GM12878 (cell line): ENCODE data around the gene CAPN14.

Experiments used
- ATF3 ChIP-seq: IDR thresholded peaks from 2 replicates; pipeline ENCODE4 v1.6.1; 2011; ENCODE audit warnings: low read depth, mild to moderate bottlenecking, low read length, moderate library complexity, borderline replicate concordance; ENCODE audit errors: extremely low read depth
- CTCF ChIP-seq, 3 experiments: IDR thresholded peaks in 2 of 3; conservative IDR thresholded peaks in 1 of 3; 2 replicates each; pipeline ENCODE4 v1.5.1; 2011; ENCODE audit warnings: low read depth in 3 of 3, low read length in 3 of 3, mild to moderate bottlenecking in 3 of 3, control low read depth in 2 of 3, moderate library complexity in 2 of 3, inconsistent platforms in 1 of 3, mixed read lengths in 1 of 3; ENCODE audit not compliant: control insufficient read depth in 2 of 3, insufficient read depth in 1 of 3; ENCODE audit errors: extremely low read depth in 1 of 3
- EP300 ChIP-seq, 2 experiments: fragments of 150-350 bp in 1 of 2; IDR thresholded peaks; 2 replicates each; pipeline ENCODE4 v1.6.1; 2011 to 2012; ENCODE audit warnings: low read depth in 2 of 2, low read length in 2 of 2, borderline replicate concordance in 1 of 2, improper control_type of control experiment in 1 of 2, inconsistent platforms in 1 of 2; ENCODE audit not compliant: control insufficient read depth in 1 of 2
- POLR2A ChIP-seq: IDR thresholded peaks from 2 replicates; pipeline ENCODE4 v1.6.1; 2011; ENCODE audit warnings: low read depth, mild to moderate bottlenecking, low read length
- POLR2AphosphoS5 ChIP-seq: IDR thresholded peaks from 2 replicates; pipeline ENCODE4 v1.6.1; 2011; ENCODE audit warnings: mild to moderate bottlenecking, low read length, inconsistent platforms
- RBBP5 ChIP-seq: fragments of 200-600 bp; sonication (generic); conservative IDR thresholded peaks from 2 replicates; pipeline ENCODE4 v1.6.1; 2016
- RFX5 ChIP-seq: IDR thresholded peaks from 2 replicates; pipeline ENCODE4 v1.6.1; 2011; ENCODE audit warnings: low read depth, low read length, improper control_type of control experiment
- SREBF2 ChIP-seq: IDR thresholded peaks from 2 replicates; pipeline ENCODE4 v1.6.1; 2012; ENCODE audit warnings: mild to moderate bottlenecking, low read length
- TAF1 ChIP-seq: IDR thresholded peaks from 2 replicates; pipeline ENCODE4 v1.6.1; 2011; ENCODE audit warnings: mild to moderate bottlenecking, low read depth, low read length, borderline replicate concordance
- TARDBP ChIP-seq: IDR thresholded peaks from 2 replicates; pipeline ENCODE4 v1.6.1; 2016; ENCODE audit warnings: borderline replicate concordance
- ZNF207 ChIP-seq: fragments of 450-650 bp; IDR thresholded peaks from 2 replicates; pipeline ENCODE4 v1.6.1; 2014; ENCODE audit warnings: antibody characterized with exemption, mild to moderate bottlenecking, borderline replicate concordance
- TF ChIP-seq, protein P1 (sequence below): fragments of 450-650 bp; IDR thresholded peaks from 2 replicates; pipeline ENCODE4 v1.6.1; 2016; ENCODE audit warnings: mild to moderate bottlenecking
- TF ChIP-seq, protein P2 (sequence below): fragments of 450-650 bp; formaldehyde crosslinking; IDR thresholded peaks from 2 replicates; pipeline ENCODE4 v1.4.0; 2022; ENCODE audit warnings: mild to moderate bottlenecking, moderate library complexity
- TF ChIP-seq, protein P3 (sequence below): fragments of 450-650 bp; conservative IDR thresholded peaks from 2 replicates; pipeline ENCODE4 v1.6.1; 2017; ENCODE audit warnings: mild to moderate bottlenecking, moderate library complexity

DNA sequence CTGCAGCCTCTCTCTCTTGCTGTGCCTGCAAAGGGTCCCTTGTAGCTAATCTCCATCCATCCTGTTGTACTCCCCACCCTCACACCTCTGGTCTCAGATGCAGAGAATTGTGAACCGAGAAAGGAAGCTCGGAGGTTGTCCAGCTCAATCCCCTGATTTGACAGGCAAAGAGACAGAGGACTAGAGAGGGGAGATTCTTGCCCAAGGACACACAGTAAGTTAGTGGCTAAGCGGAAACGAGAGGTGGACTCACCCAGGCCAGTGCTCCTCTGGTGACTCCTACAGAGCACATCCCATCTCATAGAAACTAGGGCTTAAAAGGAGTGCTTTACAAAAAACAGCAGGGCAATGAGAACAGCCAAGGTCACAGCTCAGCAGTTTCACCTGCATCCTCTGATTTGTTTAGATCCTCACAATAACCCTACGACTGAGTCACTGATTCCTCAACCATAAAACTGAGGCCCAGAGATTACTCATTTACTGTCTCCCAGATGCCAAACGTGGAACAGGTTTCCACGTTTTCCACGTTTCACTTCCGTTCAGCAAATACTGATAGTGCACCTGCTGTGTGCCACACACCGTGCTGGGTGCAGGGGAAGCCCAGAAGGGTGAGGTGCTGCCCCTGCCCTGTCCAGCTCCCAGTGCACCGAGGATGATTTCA, 38.7 kb upstream of the CAPN14 start:
- TF ChIP-seq EP300 (IDR thresholded peaks at IDR 0.05; ENCODE audit: borderline replicate concordance in 1 of 2, control insufficient read depth in 1 of 2, low read depth in 2 of 2, low read length in 2 of 2), result peak in 1 of 2 experiments; percentile 76; a peak in 2 of 4 replicates
- TF ChIP-seq, protein P1, sequence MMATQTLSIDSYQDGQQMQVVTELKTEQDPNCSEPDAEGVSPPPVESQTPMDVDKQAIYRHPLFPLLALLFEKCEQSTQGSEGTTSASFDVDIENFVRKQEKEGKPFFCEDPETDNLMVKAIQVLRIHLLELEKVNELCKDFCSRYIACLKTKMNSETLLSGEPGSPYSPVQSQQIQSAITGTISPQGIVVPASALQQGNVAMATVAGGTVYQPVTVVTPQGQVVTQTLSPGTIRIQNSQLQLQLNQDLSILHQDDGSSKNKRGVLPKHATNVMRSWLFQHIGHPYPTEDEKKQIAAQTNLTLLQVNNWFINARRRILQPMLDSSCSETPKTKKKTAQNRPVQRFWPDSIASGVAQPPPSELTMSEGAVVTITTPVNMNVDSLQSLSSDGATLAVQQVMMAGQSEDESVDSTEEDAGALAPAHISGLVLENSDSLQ, result no peak
- TF ChIP-seq, protein P2, sequence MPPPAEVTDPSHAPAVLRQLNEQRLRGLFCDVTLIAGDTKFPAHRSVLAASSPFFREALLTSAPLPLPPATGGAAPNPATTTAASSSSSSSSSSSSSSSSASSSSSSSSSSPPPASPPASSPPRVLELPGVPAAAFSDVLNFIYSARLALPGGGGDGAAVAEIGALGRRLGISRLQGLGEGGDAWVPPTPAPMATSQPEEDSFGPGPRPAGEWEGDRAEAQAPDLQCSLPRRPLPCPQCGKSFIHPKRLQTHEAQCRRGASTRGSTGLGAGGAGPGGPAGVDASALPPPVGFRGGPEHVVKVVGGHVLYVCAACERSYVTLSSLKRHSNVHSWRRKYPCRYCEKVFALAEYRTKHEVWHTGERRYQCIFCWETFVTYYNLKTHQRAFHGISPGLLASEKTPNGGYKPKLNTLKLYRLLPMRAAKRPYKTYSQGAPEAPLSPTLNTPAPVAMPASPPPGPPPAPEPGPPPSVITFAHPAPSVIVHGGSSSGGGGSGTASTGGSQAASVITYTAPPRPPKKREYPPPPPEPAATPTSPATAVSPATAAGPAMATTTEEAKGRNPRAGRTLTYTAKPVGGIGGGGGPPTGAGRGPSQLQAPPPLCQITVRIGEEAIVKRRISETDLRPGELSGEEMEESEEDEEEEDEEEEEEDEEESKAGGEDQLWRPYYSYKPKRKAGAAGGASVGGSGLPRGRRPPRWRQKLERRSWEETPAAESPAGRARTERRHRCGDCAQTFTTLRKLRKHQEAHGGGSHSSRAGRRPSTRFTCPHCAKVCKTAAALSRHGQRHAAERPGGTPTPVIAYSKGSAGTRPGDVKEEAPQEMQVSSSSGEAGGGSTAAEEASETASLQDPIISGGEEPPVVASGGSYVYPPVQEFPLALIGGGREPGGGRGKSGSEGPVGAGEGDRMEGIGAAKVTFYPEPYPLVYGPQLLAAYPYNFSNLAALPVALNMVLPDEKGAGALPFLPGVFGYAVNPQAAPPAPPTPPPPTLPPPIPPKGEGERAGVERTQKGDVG, result no peak
- TF ChIP-seq RBBP5, result no peak
- TF ChIP-seq POLR2A, result no peak
- TF ChIP-seq POLR2AphosphoS5, result no peak
- no peak for TF ChIP-seq ZNF207
- no peak for TF ChIP-seq CTCF (IDR thresholded peaks at IDR 0.05 in 2 of 3, conservative IDR thresholded peaks at IDR 0.05 in 1 of 3; ENCODE audit: control insufficient read depth in 2 of 3, extremely low read depth in 1 of 3, insufficient read depth in 1 of 3, low read depth in 3 of 3, low read length in 3 of 3)
- no peak for TF ChIP-seq RFX5
- no peak for TF ChIP-seq ATF3
- no peak for TF ChIP-seq TARDBP
- TF ChIP-seq, protein P3, sequence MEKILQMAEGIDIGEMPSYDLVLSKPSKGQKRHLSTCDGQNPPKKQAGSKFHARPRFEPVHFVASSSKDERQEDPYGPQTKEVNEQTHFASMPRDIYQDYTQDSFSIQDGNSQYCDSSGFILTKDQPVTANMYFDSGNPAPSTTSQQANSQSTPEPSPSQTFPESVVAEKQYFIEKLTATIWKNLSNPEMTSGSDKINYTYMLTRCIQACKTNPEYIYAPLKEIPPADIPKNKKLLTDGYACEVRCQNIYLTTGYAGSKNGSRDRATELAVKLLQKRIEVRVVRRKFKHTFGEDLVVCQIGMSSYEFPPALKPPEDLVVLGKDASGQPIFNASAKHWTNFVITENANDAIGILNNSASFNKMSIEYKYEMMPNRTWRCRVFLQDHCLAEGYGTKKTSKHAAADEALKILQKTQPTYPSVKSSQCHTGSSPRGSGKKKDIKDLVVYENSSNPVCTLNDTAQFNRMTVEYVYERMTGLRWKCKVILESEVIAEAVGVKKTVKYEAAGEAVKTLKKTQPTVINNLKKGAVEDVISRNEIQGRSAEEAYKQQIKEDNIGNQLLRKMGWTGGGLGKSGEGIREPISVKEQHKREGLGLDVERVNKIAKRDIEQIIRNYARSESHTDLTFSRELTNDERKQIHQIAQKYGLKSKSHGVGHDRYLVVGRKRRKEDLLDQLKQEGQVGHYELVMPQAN, result no peak
- TF ChIP-seq SREBF2, result no peak
- TF ChIP-seq TAF1, result no peak
